ENCODE results near the gene SOCS6. TPM values are rescaled to one million over a fixed set of nuclear protein-coding genes. Genes with fewer than 3 reads are reported as not detected.
"Not testable (repeated sequence)": the region's sequence is repeated elsewhere in the genome, so short reads cannot be mapped to it uniquely, and the experiment has no call there.

SOCS6 gene, protein sequence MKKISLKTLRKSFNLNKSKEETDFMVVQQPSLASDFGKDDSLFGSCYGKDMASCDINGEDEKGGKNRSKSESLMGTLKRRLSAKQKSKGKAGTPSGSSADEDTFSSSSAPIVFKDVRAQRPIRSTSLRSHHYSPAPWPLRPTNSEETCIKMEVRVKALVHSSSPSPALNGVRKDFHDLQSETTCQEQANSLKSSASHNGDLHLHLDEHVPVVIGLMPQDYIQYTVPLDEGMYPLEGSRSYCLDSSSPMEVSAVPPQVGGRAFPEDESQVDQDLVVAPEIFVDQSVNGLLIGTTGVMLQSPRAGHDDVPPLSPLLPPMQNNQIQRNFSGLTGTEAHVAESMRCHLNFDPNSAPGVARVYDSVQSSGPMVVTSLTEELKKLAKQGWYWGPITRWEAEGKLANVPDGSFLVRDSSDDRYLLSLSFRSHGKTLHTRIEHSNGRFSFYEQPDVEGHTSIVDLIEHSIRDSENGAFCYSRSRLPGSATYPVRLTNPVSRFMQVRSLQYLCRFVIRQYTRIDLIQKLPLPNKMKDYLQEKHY
- 12.4 TPM for total RNA-seq (ENCODE audit: unreplicated experiment)
- long read RNA-seq, full-length matches to known transcripts: 1 of 1 reads
- long read RNA-seq, partial matches to known transcripts: 0 of 1 reads
- long read RNA-seq, other reads (novel, unspliced or antisense): 0 of 1 reads

DNA sequence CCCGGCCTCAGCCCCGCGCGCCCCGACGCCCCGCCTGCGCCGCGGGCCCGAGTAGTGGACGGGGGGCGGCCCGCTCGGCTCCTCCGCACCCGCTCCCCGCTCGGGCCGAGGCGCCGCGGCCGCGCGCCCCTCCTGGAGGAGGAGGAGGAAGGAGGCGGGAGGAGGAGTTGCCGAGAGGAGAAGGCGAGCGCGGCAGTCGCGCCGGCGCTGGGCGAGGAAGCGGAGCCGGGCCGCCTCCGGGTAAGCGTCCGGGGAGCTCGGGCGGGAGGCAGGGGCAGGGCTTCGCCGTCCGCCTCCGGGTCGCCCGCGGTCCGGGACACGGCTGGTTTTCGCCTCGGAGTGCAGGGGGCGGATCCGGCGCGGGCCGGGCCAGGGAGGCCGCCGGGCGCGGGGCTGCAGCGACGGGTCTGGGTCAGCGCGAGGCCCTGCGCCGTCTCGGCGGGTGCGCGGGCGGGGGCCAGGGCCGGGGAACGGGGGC lies at the start of gene SOCS6:
Gene SOCS6 (plus strand): TSS at position 195 of the 478 bp plus-strand sequence. CDS start 35,624 bp downstream, outside the sequence.
- H3K4me3 Mint-ChIP-seq (ENCODE audit: unreplicated experiment): peak within 1 kb of the TSS; percentile 94
- peak within 1 kb of the TSS; percentile 94 for H3K27ac Mint-ChIP-seq (ENCODE audit: unreplicated experiment)
- DNase-seq: peak; percentile 75
- H3K9me3 Mint-ChIP-seq (ENCODE audit: unreplicated experiment): peaks cover 7% of the 10 kb centered on the region
- H3K27me3 Mint-ChIP-seq (ENCODE audit: unreplicated experiment): peaks cover 5% of the 10 kb centered on the region
- no peaks in the 10 kb centered on the region for H3K36me3 Mint-ChIP-seq (ENCODE audit: unreplicated experiment)
- H3K4me1 Mint-ChIP-seq (ENCODE audit: low read depth, unreplicated experiment): peaks cover 8% of the 10 kb centered on the region
- TF ChIP-seq, protein P1, sequence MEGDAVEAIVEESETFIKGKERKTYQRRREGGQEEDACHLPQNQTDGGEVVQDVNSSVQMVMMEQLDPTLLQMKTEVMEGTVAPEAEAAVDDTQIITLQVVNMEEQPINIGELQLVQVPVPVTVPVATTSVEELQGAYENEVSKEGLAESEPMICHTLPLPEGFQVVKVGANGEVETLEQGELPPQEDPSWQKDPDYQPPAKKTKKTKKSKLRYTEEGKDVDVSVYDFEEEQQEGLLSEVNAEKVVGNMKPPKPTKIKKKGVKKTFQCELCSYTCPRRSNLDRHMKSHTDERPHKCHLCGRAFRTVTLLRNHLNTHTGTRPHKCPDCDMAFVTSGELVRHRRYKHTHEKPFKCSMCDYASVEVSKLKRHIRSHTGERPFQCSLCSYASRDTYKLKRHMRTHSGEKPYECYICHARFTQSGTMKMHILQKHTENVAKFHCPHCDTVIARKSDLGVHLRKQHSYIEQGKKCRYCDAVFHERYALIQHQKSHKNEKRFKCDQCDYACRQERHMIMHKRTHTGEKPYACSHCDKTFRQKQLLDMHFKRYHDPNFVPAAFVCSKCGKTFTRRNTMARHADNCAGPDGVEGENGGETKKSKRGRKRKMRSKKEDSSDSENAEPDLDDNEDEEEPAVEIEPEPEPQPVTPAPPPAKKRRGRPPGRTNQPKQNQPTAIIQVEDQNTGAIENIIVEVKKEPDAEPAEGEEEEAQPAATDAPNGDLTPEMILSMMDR (IDR thresholded peaks at IDR 0.05; ENCODE audit: partially characterized antibody, unreplicated experiment): no peak

DNA sequence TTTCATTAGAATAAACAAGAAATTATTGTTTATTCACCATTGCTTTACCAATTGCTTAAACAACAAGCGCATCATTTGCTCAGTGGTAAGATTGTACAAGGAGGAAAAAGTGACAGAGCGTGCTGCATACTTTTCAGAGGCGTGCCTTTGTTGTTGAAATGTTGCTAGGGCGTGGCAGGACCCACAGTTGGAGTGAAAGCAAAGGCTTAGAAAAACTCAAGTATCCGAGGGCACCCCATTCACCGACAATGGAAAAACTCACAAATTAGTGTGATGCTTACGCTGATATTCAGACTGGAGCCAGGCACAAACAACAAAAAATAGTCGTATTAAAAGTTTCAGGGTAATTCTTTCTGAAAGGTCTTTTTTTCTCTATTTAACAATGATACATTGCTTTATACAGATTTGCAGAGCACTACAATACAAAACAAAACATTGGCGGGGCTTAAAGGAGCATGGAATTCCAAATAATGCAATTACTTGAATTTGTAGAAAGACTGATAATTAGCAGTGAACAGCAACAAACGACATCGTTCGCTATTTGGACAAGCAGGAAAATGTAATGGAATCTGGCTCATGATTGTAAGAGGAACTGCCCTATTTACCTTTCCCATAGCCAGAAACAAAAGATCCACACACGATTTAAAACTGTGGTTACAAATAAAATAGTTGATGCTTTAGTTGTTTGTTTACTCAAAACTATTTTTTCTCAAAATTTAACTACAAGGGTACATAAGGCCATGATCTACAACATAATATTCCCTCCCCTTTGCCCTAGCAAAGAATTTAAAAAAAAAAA lies 45.5 kb upstream of the SOCS6 start:
- H3K27ac Mint-ChIP-seq (ENCODE audit: unreplicated experiment): no peak overlapping the region

DNA sequence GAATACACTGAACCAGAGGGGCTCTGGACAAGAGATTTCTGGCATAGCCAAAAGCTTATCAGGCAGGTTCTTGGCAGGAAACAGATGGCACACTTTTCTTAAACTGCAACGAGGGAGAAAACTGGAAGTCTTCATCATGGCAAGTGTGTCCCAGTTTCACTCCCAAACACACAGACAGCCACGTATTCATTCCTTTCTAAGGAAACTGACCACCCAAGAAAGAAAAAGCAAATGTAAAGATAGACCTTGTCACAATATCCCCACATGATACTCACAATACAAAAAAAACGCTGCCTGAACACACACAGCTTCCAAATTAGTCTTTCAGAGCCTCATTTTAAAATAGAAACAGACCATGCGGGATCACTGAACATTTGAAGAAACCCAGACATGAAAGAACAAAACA lies 42.8 kb upstream of the SOCS6 start:
- Mint-ChIP-seq H3K9me3 (ENCODE audit: unreplicated experiment) (peaks cover 1% of the 10 kb centered on the region), H3K36me3 (ENCODE audit: unreplicated experiment) (no peaks in the 10 kb centered on the region), H3K27me3 (ENCODE audit: unreplicated experiment) (no peaks in the 10 kb centered on the region), H3K4me3 (ENCODE audit: unreplicated experiment) (no peak overlapping the region), H3K27ac (ENCODE audit: unreplicated experiment) (no peak overlapping the region), H3K4me1 (ENCODE audit: low read depth, unreplicated experiment) (peaks cover 7% of the 10 kb centered on the region)
- no peak for DNase-seq
- TF ChIP-seq, protein P1 (IDR thresholded peaks at IDR 0.05; ENCODE audit: partially characterized antibody, unreplicated experiment): no peak

More for the DNA sequence above, 45.5 kb upstream of the SOCS6 start:
- TF ChIP-seq, protein P1 (IDR thresholded peaks at IDR 0.05; ENCODE audit: partially characterized antibody, unreplicated experiment): no peak
- Mint-ChIP-seq H3K27me3 (ENCODE audit: unreplicated experiment) (no peaks in the 10 kb centered on the region), H3K36me3 (ENCODE audit: unreplicated experiment) (no peaks in the 10 kb centered on the region), H3K9me3 (ENCODE audit: unreplicated experiment) (peaks cover 1% of the 10 kb centered on the region), H3K4me3 (ENCODE audit: unreplicated experiment) (no peak overlapping the region), H3K4me1 (ENCODE audit: low read depth, unreplicated experiment) (peaks cover 7% of the 10 kb centered on the region)
- DNase-seq: no peak

DNA sequence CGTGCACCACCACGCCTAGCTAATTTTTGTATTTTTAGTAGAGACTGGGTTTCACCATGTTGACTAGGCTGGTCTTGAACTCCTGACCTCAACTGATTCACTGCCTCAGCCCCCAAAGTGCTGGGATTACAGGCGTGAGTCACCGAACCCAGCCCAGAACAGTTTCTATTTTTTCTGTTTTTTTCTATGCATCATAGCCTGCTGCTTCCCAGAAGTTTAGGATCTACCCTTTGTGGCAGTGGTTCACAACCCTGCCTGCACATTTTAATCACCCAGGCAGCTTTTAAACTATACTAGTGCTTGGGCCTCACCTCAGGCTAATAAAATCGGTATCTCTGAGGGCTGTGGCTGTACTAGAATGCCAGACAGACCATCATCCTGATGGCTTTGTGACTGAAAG lies 39.7 kb upstream of the SOCS6 start:
- no peak for DNase-seq
- Mint-ChIP-seq H3K4me3 (ENCODE audit: unreplicated experiment) (no peak overlapping the region), H3K27ac (ENCODE audit: unreplicated experiment) (no peak overlapping the region), H3K36me3 (ENCODE audit: unreplicated experiment) (no peaks in the 10 kb centered on the region), H3K4me1 (ENCODE audit: low read depth, unreplicated experiment) (peaks cover 7% of the 10 kb centered on the region), H3K9me3 (ENCODE audit: unreplicated experiment) (peaks cover 1% of the 10 kb centered on the region), H3K27me3 (ENCODE audit: unreplicated experiment) (peaks cover 1% of the 10 kb centered on the region)
- TF ChIP-seq, protein P1 (IDR thresholded peaks at IDR 0.05; ENCODE audit: partially characterized antibody, unreplicated experiment): no peak

DNA sequence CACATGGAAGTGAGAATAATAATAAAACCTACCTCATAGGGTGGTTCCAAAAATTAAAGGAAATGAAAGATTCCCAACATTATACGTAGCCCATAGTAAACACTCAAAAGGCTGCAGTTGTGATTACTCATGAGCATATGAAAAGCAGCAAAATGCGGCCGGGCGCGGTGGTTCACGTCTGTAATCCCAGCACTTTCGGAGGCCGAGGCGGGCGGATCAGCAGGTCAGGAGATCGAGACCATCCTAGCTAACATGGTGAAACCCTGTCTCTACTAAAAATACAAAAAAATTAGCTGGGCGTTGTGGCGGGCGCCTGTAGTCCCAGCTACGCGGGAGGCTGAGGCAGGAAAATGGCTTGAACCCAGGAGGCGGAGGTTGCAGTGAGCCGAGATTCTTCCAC lies 39.0 kb upstream of the SOCS6 start:
- not testable (repeated sequence) for H3K9me3 Mint-ChIP-seq (ENCODE audit: unreplicated experiment); H3K4me3 Mint-ChIP-seq (ENCODE audit: unreplicated experiment); DNase-seq; H3K27me3 Mint-ChIP-seq (ENCODE audit: unreplicated experiment); H3K36me3 Mint-ChIP-seq (ENCODE audit: unreplicated experiment); H3K27ac Mint-ChIP-seq (ENCODE audit: unreplicated experiment); H3K4me1 Mint-ChIP-seq (ENCODE audit: low read depth, unreplicated experiment)
